Measurements from ENCODE around the gene TMEM115.
A peak's percentile ranks its signal among the peaks of the same experiment; 100 is the strongest.

TMEM115 gene

GRCh38 chr3:50382722-50383121 lies 23.4 kb upstream of the TMEM115 start:
- no peak for ATAC-seq
- TF ChIP-seq ZNF565 (CRISPR knock-in tag; conservative IDR thresholded peaks at IDR 0.05; ENCODE audit: low read depth) (no peak), SNAI2 (CRISPR knock-in tag; IDR thresholded peaks at IDR 0.05) (no peak), ZC3H10 (CRISPR knock-in tag; IDR thresholded peaks at IDR 0.05) (no peak), ESRRG (CRISPR knock-in tag; IDR thresholded peaks at IDR 0.05) (no peak), RARB (CRISPR knock-in tag; IDR thresholded peaks at IDR 0.05) (no peak), ISL1 (CRISPR knock-in tag; IDR thresholded peaks at IDR 0.05) (no peak), CSDC2 (CRISPR knock-in tag; IDR thresholded peaks at IDR 0.05) (no peak), ZFP3 (CRISPR knock-in tag; IDR thresholded peaks at IDR 0.05) (no peak), ZNF70 (CRISPR knock-in tag; IDR thresholded peaks at IDR 0.05) (no peak), PPARA (CRISPR knock-in tag; IDR thresholded peaks at IDR 0.05; ENCODE audit: borderline replicate concordance) (no peak)
- TF ChIP-seq, protein P1, sequence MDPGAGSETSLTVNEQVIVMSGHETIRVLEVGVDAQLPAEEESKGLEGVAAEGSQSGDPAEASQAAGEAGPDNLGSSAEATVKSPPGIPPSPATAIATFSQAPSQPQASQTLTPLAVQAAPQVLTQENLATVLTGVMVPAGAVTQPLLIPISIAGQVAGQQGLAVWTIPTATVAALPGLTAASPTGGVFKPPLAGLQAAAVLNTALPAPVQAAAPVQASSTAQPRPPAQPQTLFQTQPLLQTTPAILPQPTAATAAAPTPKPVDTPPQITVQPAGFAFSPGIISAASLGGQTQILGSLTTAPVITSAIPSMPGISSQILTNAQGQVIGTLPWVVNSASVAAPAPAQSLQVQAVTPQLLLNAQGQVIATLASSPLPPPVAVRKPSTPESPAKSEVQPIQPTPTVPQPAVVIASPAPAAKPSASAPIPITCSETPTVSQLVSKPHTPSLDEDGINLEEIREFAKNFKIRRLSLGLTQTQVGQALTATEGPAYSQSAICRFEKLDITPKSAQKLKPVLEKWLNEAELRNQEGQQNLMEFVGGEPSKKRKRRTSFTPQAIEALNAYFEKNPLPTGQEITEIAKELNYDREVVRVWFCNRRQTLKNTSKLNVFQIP (CRISPR knock-in tag; IDR thresholded peaks at IDR 0.05; ENCODE audit: borderline replicate concordance, low read depth) = no peak
- TF ChIP-seq, protein P2, sequence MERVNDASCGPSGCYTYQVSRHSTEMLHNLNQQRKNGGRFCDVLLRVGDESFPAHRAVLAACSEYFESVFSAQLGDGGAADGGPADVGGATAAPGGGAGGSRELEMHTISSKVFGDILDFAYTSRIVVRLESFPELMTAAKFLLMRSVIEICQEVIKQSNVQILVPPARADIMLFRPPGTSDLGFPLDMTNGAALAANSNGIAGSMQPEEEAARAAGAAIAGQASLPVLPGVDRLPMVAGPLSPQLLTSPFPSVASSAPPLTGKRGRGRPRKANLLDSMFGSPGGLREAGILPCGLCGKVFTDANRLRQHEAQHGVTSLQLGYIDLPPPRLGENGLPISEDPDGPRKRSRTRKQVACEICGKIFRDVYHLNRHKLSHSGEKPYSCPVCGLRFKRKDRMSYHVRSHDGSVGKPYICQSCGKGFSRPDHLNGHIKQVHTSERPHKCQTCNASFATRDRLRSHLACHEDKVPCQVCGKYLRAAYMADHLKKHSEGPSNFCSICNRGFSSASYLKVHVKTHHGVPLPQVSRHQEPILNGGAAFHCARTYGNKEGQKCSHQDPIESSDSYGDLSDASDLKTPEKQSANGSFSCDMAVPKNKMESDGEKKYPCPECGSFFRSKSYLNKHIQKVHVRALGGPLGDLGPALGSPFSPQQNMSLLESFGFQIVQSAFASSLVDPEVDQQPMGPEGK (CRISPR knock-in tag; IDR thresholded peaks at IDR 0.05; ENCODE audit: borderline replicate concordance) = no peak
- TF ChIP-seq, protein P3, sequence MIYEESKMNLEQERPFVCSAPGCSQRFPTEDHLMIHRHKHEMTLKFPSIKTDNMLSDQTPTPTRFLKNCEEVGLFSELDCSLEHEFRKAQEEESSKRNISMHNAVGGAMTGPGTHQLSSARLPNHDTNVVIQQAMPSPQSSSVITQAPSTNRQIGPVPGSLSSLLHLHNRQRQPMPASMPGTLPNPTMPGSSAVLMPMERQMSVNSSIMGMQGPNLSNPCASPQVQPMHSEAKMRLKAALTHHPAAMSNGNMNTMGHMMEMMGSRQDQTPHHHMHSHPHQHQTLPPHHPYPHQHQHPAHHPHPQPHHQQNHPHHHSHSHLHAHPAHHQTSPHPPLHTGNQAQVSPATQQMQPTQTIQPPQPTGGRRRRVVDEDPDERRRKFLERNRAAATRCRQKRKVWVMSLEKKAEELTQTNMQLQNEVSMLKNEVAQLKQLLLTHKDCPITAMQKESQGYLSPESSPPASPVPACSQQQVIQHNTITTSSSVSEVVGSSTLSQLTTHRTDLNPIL (CRISPR knock-in tag; IDR thresholded peaks at IDR 0.05; ENCODE audit: low read depth) = no peak

GRCh38 chr3:50381383-50381782 lies 22.1 kb upstream of the TMEM115 start:
- TF ChIP-seq BACH2 (CRISPR knock-in tag; IDR thresholded peaks at IDR 0.05; ENCODE audit: borderline replicate concordance) (no peak), RARB (CRISPR knock-in tag; IDR thresholded peaks at IDR 0.05) (no peak), TCF4 (CRISPR knock-in tag; IDR thresholded peaks at IDR 0.05; ENCODE audit: borderline replicate concordance) (peak; percentile 53; the same call in 1 of the 2 replicates), TSHZ2 (CRISPR knock-in tag; IDR thresholded peaks at IDR 0.05) (peak; percentile 47; the same call in 1 of the 2 replicates), ZNF8 (CRISPR knock-in tag; IDR thresholded peaks at IDR 0.05) (0 out of 2 replicates have a peak, but pooled peaks have one; percentile 15)
- TF ChIP-seq, protein P2 (CRISPR knock-in tag; IDR thresholded peaks at IDR 0.05; ENCODE audit: borderline replicate concordance) = no peak
- peak; percentile 48 for ATAC-seq

DNA sequence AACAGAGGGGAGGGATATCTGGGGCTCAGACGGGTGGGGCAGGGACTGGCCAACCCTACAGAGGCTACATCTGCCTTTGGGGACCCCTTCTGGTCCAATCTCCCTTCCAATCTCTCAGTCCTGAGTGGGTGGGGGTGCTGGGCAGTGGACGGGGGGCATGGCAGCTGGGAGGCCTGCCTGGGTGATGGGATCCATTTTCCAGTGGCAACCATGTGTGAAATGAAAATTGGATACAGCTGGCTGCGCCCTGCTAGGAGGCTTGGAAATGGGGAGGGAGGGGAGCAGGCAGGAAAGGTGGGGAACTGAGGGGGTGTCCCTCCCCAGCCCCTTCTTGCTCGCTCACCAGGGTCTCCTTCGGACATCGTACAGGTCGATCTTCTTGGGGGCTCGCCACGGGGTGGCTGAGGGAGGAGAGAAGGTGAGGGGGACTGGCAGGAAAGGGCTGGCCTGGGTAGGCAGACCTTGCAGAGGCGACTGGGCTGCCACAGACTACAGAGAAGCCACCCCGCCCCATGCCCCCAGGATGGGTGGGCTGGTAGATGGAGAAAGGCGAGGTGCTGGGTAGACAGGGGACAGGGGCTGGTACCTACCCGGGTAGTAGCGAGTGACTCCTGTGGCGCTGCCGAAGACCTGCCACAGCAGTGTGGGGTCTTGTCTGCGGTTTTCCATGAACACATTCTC lies 21.2 kb upstream of the TMEM115 start:
- ATAC-seq = no peak; the same call in 2 of the 3 replicates

More for the DNA sequence above, 21.2 kb upstream of the TMEM115 start:
- TF ChIP-seq TSHZ2 (CRISPR knock-in tag; IDR thresholded peaks at IDR 0.05) = peak; percentile 10; the same call in 1 of the 2 replicates
- no peak for TF ChIP-seq RARB (CRISPR knock-in tag; IDR thresholded peaks at IDR 0.05)
- no peak for TF ChIP-seq ZFP3 (CRISPR knock-in tag; IDR thresholded peaks at IDR 0.05)
- TF ChIP-seq, protein P4, sequence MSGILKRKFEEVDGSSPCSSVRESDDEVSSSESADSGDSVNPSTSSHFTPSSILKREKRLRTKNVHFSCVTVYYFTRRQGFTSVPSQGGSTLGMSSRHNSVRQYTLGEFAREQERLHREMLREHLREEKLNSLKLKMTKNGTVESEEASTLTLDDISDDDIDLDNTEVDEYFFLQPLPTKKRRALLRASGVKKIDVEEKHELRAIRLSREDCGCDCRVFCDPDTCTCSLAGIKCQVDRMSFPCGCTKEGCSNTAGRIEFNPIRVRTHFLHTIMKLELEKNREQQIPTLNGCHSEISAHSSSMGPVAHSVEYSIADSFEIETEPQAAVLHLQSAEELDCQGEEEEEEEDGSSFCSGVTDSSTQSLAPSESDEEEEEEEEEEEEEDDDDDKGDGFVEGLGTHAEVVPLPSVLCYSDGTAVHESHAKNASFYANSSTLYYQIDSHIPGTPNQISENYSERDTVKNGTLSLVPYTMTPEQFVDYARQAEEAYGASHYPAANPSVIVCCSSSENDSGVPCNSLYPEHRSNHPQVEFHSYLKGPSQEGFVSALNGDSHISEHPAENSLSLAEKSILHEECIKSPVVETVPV (CRISPR knock-in tag; IDR thresholded peaks at IDR 0.05) = no peak

Data from SK-N-SH treated with all-trans-retinoic acid at 6 μM for 48 hours (cell line).